HepG2 (cell line): ENCODE results near the gene UBL3. TPM values are rescaled to one million over a fixed set of nuclear protein-coding genes. Genes with fewer than 3 reads are reported as not detected.

ENCODE experiments used
- ATAC-seq: fragments of 200-7000 bp; cut with Tn5 transposase; 3 replicates; pipeline ENCODE4 v1.9.1; 2020; ENCODE audit warnings: mild to moderate bottlenecking, moderate library complexity
- BruUV-seq: library from RNA; stranded (reverse); fragments of 400-500 nt; replicated peaks from 2 replicates; lab custom pipeline; 2021; lab: Mats Ljungman, UMichigan
- CTCF ChIA-PET: fragments of 300-600 bp; formaldehyde crosslinking; extraction: SDS; loops from one replicate; lab custom pipeline; 2021; ENCODE audit warnings: low total read pairs, inconsistent platforms, low intra/inter-chr PET ratio; lab: Yijun Ruan, JAX
- POLR2A ChIA-PET: fragments of 350-600 bp; sonication (Branson Sonifier 250); formaldehyde crosslinking; loops from one replicate; lab custom pipeline; 2020; ENCODE audit warnings: antibody characterized with exemption, inconsistent platforms; lab: Yijun Ruan, JAX
- DNase-seq: peaks from one replicate; pipeline ENCODE4 v3.0.0-alpha.2; 2015; ENCODE audit warnings: low spot score
- FAIRE-seq: peaks from 3 replicates; lab custom pipeline; 2011; peaks lifted over from hg19 to GRCh38; lab: Jason Lieb, UNC
- H2AFZ ChIP-seq: one replicate; pipeline ENCODE4 v1.6.1; 2011; ENCODE audit warnings: low read length, inconsistent platforms
- H3K27ac ChIP-seq: fragments of 300-600 bp; 3 replicates; pipeline ENCODE4 v1.8.0; 2011; ENCODE audit warnings: mixed run types, mild to moderate bottlenecking, mixed read lengths, low read length, inconsistent platforms; ENCODE audit not compliant: insufficient read depth; ENCODE audit errors: extremely low read length
- H3K27me3 ChIP-seq, 2 experiments: fragments of 200-600 bp in 1 of 2; 2 replicates in 1 of 2; 3 replicates in 1 of 2; pipeline versions ENCODE4 v1.6.0 to v1.8.0; 2011; ENCODE audit warnings: low read length in 2 of 2, mild to moderate bottlenecking in 2 of 2, moderate library complexity in 2 of 2, inconsistent platforms in 1 of 2; ENCODE audit not compliant: insufficient read depth in 2 of 2, control insufficient read depth in 1 of 2
- H3K36me3 ChIP-seq, 2 experiments: fragments of 200-600 bp in 1 of 2; replicated peaks in 1 of 2; 2 replicates in 1 of 2; 3 replicates in 1 of 2; pipeline versions ENCODE4 v1.5.1 to v1.8.0; 2011; ENCODE audit warnings: low read length in 2 of 2, inconsistent platforms in 1 of 2; ENCODE audit not compliant: insufficient read depth in 2 of 2, control insufficient read depth in 1 of 2
- H3K4me1 ChIP-seq: 2 replicates; pipeline ENCODE4 v1.5.1; 2012; ENCODE audit warnings: low read length, inconsistent platforms; ENCODE audit not compliant: insufficient read depth
- H3K4me2 ChIP-seq: 2 replicates; pipeline ENCODE4 v1.6.0; 2011; ENCODE audit warnings: low read depth, low read length, inconsistent platforms
- H3K4me3 ChIP-seq, 3 experiments: fragments of 200-600 bp in 1 of 3; sonication (generic), shearing (Covaris generic) in 1 of 3; replicated peaks in 1 of 3; 2 replicates each; pipeline ENCODE4 v1.5.1; 2011 to 2016; ENCODE audit warnings: low read length in 3 of 3, inconsistent platforms in 2 of 3, low read depth in 2 of 3, mild to moderate bottlenecking in 2 of 3, control low read depth in 1 of 3, mixed read lengths in 1 of 3; ENCODE audit not compliant: insufficient read depth in 1 of 3
- H3K79me2 ChIP-seq: one replicate; pipeline ENCODE4 v1.6.1; 2011; ENCODE audit warnings: low read length, inconsistent platforms; ENCODE audit not compliant: insufficient read depth
- H3K9ac ChIP-seq: 2 replicates; pipeline ENCODE4 v1.6.0; 2011; ENCODE audit warnings: mild to moderate bottlenecking, low read depth, low read length, inconsistent platforms; ENCODE audit not compliant: insufficient read depth
- H3K9me3 ChIP-seq: 2 replicates; pipeline ENCODE4 v1.5.1; 2012; ENCODE audit warnings: mild to moderate bottlenecking, low read length
- H4K20me1 ChIP-seq: 2 replicates; pipeline ENCODE4 v1.6.0; 2011; ENCODE audit warnings: inconsistent platforms, mild to moderate bottlenecking, low read length, moderate library complexity; ENCODE audit not compliant: insufficient read depth
- DNMT3B ChIP-seq: conservative IDR thresholded peaks from 2 replicates; pipeline ENCODE4 v1.6.1; 2016; ENCODE audit warnings: missing biosample characterization, control low read depth
- ELF1 ChIP-seq: sonication (generic); formaldehyde crosslinking; IDR thresholded peaks from 2 replicates; pipeline ENCODE4 v1.4.0; 2020; ENCODE audit warnings: missing genetic modification reagents
- KDM4B ChIP-seq: sonication (generic); formaldehyde crosslinking; IDR thresholded peaks from 2 replicates; pipeline ENCODE4 v1.4.0; 2020; ENCODE audit warnings: missing genetic modification reagents
- MAFK ChIP-seq, 2 experiments: IDR thresholded peaks in 1 of 2; conservative IDR thresholded peaks in 1 of 2; 2 replicates each; pipeline ENCODE4 v1.6.1; 2011; ENCODE audit warnings: improper control_type of control experiment in 2 of 2, low read length in 2 of 2
- MED1 ChIP-seq: sonication (generic); formaldehyde crosslinking; IDR thresholded peaks from 2 replicates; pipeline ENCODE4 v1.4.0; 2020; ENCODE audit warnings: missing genetic modification reagents
- MIER2 ChIP-seq: IDR thresholded peaks from 2 replicates; pipeline ENCODE4 v1.6.1; 2016; ENCODE audit warnings: missing biosample characterization, missing genetic modification reagents
- PCBP2 ChIP-seq: fragments of 200-400 bp; formaldehyde crosslinking; optimal IDR thresholded peaks from 2 replicates; pipeline ENCODE3; 2018; ENCODE audit warnings: low read length, low read depth; ENCODE audit not compliant: poor library complexity, severe bottlenecking
- PHF21A ChIP-seq: sonication (generic); formaldehyde crosslinking; IDR thresholded peaks from 2 replicates; pipeline ENCODE4 v1.5.0; 2020; ENCODE audit warnings: mild to moderate bottlenecking, missing genetic modification reagents
- RFXAP ChIP-seq: sonication (generic); formaldehyde crosslinking; IDR thresholded peaks from 2 replicates; pipeline ENCODE4 v1.4.0; 2020; ENCODE audit warnings: missing genetic modification reagents, borderline replicate concordance
- SP1 ChIP-seq, 2 experiments: fragments of 450-650 bp in 1 of 2; sonication (generic) in 1 of 2; formaldehyde crosslinking in 1 of 2; IDR thresholded peaks; 2 replicates each; pipeline versions ENCODE4 v1.4.0 to v1.6.1; 2016 to 2020; ENCODE audit warnings: missing genetic modification reagents in 1 of 2
- STAG1 ChIP-seq: sonication (generic); formaldehyde crosslinking; IDR thresholded peaks from 2 replicates; pipeline ENCODE4 v1.4.0; 2020; ENCODE audit warnings: missing genetic modification reagents
- ZFP36L1 ChIP-seq: sonication (generic); formaldehyde crosslinking; IDR thresholded peaks from 2 replicates; pipeline ENCODE4 v1.8.0; 2022; ENCODE audit warnings: mild to moderate bottlenecking, missing genetic modification reagents, moderate library complexity
- ZIK1 ChIP-seq: sonication (generic); formaldehyde crosslinking; IDR thresholded peaks from 2 replicates; pipeline ENCODE4 v1.5.0; 2020; ENCODE audit warnings: mild to moderate bottlenecking, low read depth, missing genetic modification reagents, borderline replicate concordance
- ZKSCAN5 ChIP-seq: sonication (generic); formaldehyde crosslinking; IDR thresholded peaks from 2 replicates; pipeline ENCODE4 v1.5.1; 2020; ENCODE audit warnings: mild to moderate bottlenecking, missing genetic modification reagents
- ZMAT3 ChIP-seq: sonication (generic); formaldehyde crosslinking; conservative IDR thresholded peaks from 2 replicates; pipeline ENCODE4 v1.7.0; 2021; ENCODE audit warnings: missing genetic modification reagents
- ZNF235 ChIP-seq: sonication (generic); formaldehyde crosslinking; IDR thresholded peaks from 2 replicates; pipeline ENCODE4 v1.8.1; 2023; ENCODE audit warnings: mild to moderate bottlenecking, missing genetic modification reagents, borderline replicate concordance
- ZNF737 ChIP-seq: sonication (generic); formaldehyde crosslinking; IDR thresholded peaks from 2 replicates; pipeline ENCODE4 v1.5.0; 2020; ENCODE audit warnings: missing genetic modification reagents, mild to moderate bottlenecking, borderline replicate concordance
- ZSCAN22 ChIP-seq: sonication (generic); formaldehyde crosslinking; IDR thresholded peaks from 2 replicates; pipeline ENCODE4 v1.4.0; 2020; ENCODE audit warnings: mild to moderate bottlenecking, missing genetic modification reagents
- WGBS: methylation state at CpG from one replicate; pipeline ENCODE4 v1.1.6; 2017; ENCODE audit warnings: low lambda C conversion rate; 5-methylcytosine and 5-hydroxymethylcytosine counted together
- in situ Hi-C: cut with HindIII; loops from 2 replicates; pipeline ENCODE4 v1.10.0; 2017; ENCODE audit warnings: low pct_unique_long_range_greater_than_20kb; ENCODE audit not compliant: extremely low pct_ligation_motif_present
- intact Hi-C: fragments of 100-400 bp; cut with micrococcal nuclease; formaldehyde crosslinking; loops from one replicate; pipeline ENCODE4 v1.10.0; 2022; ENCODE audit not compliant: unreplicated experiment
- polyA plus RNA-seq, 8 experiments: library from polyadenylated mRNA; depleted of rRNA in 3 of 8; stranded (reverse) in 7 of 8; unstranded in 1 of 8; fragments of >200 nt; fragmentation: Illumina TruSeq in 4 of 8; extraction: Trizol in 4 of 8; gene quantifications; 2 replicates each; pipeline versions ENCODE4 v1.2.1 to v1.2.3, GENCODE V29; 2011 to 2016; ENCODE audit warnings: low read depth in 4 of 8, missing spikeins in 1 of 8, mixed read lengths in 1 of 8; ENCODE audit not compliant: insufficient read depth in 1 of 8
- total RNA-seq, 5 experiments: library from RNA; depleted of rRNA; stranded (reverse); fragments of >200 nt; fragmentation: Illumina TruSeq; extraction: Trizol; gene quantifications; 2 replicates each; pipeline ENCODE4 v1.2.3, GENCODE V29; 2016; ENCODE audit warnings: low read depth in 1 of 5
- TF ChIP-seq, protein P1 (sequence below): sonication (generic); formaldehyde crosslinking; IDR thresholded peaks from 2 replicates; pipeline ENCODE4 v1.8.0; 2022; ENCODE audit warnings: missing genetic modification reagents, mild to moderate bottlenecking, borderline replicate concordance
- TF ChIP-seq, protein P2 (sequence below): sonication (generic); formaldehyde crosslinking; IDR thresholded peaks from 2 replicates; pipeline ENCODE4 v1.5.0; 2020; ENCODE audit warnings: mild to moderate bottlenecking, missing genetic modification reagents
- TF ChIP-seq, protein P3 (sequence below): sonication (generic); formaldehyde crosslinking; IDR thresholded peaks from 2 replicates; pipeline ENCODE4 v1.4.0; 2020; ENCODE audit warnings: missing genetic modification reagents

UBL3 gene
- total and polyA plus RNA-seq, 2 of the 13 experiments (the other 11 are each of a cell fraction or from before 2014, with no cell fraction given): 7.4 to 9.6 TPM

DNA sequence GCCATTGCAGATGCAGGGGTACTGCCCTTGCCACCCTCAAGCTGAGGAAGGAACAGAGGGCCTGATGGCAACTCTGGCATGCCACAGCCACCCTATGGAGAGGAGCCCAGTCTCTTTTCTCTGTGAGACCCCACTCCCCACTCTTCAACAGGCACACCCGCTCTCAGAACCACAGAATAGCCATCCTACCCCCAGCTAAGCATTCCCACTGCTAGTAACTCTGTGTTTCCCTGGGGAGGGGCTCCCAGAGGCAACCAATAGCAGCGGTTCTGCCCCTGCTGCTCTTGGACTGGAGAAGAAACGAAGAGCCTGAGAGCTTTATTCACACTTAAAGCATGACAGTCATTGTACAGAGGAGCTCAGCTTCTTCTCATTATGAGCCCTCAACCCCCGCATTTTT is 49.3 kb downstream of the UBL3 start (continued):
- TF ChIP-seq KDM4B (CRISPR knock-in tag) (no peak), ZSCAN22 (CRISPR knock-in tag) (no peak), DNMT3B (CRISPR knock-in tag) (no peak), ELF1 (CRISPR knock-in tag) (no peak), PHF21A (CRISPR knock-in tag) (no peak), ZNF235 (CRISPR knock-in tag) (no peak)
- TF ChIP-seq, protein P1, sequence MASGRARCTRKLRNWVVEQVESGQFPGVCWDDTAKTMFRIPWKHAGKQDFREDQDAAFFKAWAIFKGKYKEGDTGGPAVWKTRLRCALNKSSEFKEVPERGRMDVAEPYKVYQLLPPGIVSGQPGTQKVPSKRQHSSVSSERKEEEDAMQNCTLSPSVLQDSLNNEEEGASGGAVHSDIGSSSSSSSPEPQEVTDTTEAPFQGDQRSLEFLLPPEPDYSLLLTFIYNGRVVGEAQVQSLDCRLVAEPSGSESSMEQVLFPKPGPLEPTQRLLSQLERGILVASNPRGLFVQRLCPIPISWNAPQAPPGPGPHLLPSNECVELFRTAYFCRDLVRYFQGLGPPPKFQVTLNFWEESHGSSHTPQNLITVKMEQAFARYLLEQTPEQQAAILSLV (CRISPR knock-in tag): no peak

DNA sequence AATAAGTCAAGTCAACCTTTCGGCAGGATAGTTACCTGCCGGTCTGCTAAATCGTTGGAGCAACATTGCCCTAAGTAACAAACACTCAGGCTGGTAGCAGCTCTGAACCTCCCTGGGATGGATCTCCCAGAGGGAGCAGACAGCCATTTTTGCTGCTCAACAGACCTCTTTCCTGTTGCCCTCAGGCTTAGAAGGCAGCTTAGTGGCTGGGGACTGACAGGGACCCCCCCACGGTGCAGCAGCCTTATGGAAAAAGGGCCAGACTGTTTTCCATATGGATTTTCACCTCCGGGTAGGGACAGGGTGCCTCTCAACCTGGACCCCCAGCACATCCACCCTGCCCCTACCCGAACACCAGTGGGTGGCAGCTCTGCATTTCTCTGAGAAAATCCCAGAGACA is 49.7 kb downstream of the UBL3 start:
- no peak overlapping the region for H3K4me2 ChIP-seq
- no peaks in the 10 kb centered on the region for H3K36me3 ChIP-seq
- no peaks in the 10 kb centered on the region for H3K9me3 ChIP-seq
- ChIA-PET POLR2A (interaction anchor here (0.9 kb wide), 1 partner anchor 50 kb away, joined by 4 read pairs; the partner anchor contains the start of gene UBL3), CTCF (no interaction called here)
- no peaks in the 10 kb centered on the region for H3K27me3 ChIP-seq
- TF ChIP-seq MIER2 (no peak), SP1 (IDR thresholded peaks at IDR 0.05) (no peak), SP1 (CRISPR knock-in tag; IDR thresholded peaks at IDR 0.05) (no peak), RFXAP (CRISPR knock-in tag) (no peak), STAG1 (CRISPR knock-in tag) (no peak), MAFK (conservative IDR thresholded peaks at IDR 0.05 in 1 of 2, IDR thresholded peaks at IDR 0.05 in 1 of 2; ENCODE audit: low read length in 2 of 2) (no peak), PCBP2 (no peak), MED1 (CRISPR knock-in tag) (no peak), ZNF737 (no peak), ZMAT3 (CRISPR knock-in tag) (no peak), ZIK1 (CRISPR knock-in tag) (no peak), ZKSCAN5 (CRISPR knock-in tag) (no peak), ZFP36L1 (CRISPR knock-in tag) (no peak)
- TF ChIP-seq, protein P2, sequence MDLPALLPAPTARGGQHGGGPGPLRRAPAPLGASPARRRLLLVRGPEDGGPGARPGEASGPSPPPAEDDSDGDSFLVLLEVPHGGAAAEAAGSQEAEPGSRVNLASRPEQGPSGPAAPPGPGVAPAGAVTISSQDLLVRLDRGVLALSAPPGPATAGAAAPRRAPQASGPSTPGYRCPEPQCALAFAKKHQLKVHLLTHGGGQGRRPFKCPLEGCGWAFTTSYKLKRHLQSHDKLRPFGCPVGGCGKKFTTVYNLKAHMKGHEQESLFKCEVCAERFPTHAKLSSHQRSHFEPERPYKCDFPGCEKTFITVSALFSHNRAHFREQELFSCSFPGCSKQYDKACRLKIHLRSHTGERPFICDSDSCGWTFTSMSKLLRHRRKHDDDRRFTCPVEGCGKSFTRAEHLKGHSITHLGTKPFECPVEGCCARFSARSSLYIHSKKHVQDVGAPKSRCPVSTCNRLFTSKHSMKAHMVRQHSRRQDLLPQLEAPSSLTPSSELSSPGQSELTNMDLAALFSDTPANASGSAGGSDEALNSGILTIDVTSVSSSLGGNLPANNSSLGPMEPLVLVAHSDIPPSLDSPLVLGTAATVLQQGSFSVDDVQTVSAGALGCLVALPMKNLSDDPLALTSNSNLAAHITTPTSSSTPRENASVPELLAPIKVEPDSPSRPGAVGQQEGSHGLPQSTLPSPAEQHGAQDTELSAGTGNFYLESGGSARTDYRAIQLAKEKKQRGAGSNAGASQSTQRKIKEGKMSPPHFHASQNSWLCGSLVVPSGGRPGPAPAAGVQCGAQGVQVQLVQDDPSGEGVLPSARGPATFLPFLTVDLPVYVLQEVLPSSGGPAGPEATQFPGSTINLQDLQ (CRISPR knock-in tag): no peak
- TF ChIP-seq, protein P3, sequence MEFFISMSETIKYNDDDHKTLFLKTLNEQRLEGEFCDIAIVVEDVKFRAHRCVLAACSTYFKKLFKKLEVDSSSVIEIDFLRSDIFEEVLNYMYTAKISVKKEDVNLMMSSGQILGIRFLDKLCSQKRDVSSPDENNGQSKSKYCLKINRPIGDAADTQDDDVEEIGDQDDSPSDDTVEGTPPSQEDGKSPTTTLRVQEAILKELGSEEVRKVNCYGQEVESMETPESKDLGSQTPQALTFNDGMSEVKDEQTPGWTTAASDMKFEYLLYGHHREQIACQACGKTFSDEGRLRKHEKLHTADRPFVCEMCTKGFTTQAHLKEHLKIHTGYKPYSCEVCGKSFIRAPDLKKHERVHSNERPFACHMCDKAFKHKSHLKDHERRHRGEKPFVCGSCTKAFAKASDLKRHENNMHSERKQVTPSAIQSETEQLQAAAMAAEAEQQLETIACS: no peak
- no peak for DNase-seq
- H2AFZ ChIP-seq: no peak overlapping the region
- H3K4me3 ChIP-seq: no peak overlapping the region
- BruUV-seq: no TSS peak
- H3K27ac ChIP-seq: no peak overlapping the region
- peaks cover 14% of the 10 kb centered on the region for H3K79me2 ChIP-seq
- in situ Hi-C loops (no loop called here), intact Hi-C loops (no loop called here)
- FAIRE-seq: no peak
- H4K20me1 ChIP-seq: peaks cover 6% of the 10 kb centered on the region
- H3K4me1 ChIP-seq: no peaks in the 10 kb centered on the region
- 92% methylated on average over 4 of the region's 6 CpGs for WGBS
- no peak for ATAC-seq
- no peak overlapping the region for H3K9ac ChIP-seq
